Mucosa of rectum (tissue), 2 donors: ENCODE data around the gene SGMS1.
"Not testable (repeated sequence)": the region's sequence is repeated elsewhere in the genome, so short reads cannot be mapped to it uniquely, and the experiment has no call there.

Source experiments
- H3K27ac ChIP-seq, 2 donors: one replicate each; pipeline ENCODE4 v1.7.0; 2013; ENCODE audit warnings: inconsistent platforms in 2 of 2, low read depth in 2 of 2, low read length in 2 of 2
- H3K27me3 ChIP-seq, 2 donors: one replicate each; pipeline ENCODE4 v1.7.0; 2013; ENCODE audit warnings: low read length in 2 of 2; ENCODE audit not compliant: control insufficient read depth in 2 of 2, insufficient read depth in 2 of 2
- H3K36me3 ChIP-seq, 2 donors: one replicate each; pipeline ENCODE4 v1.7.0; 2013; ENCODE audit warnings: low read length in 2 of 2; ENCODE audit not compliant: control insufficient read depth in 2 of 2, insufficient read depth in 2 of 2
- H3K4me1 ChIP-seq, 2 donors: one replicate each; pipeline ENCODE4 v1.7.0; 2013; ENCODE audit warnings: low read length in 2 of 2, mild to moderate bottlenecking in 1 of 2; ENCODE audit not compliant: control insufficient read depth in 2 of 2, insufficient read depth in 2 of 2
- H3K4me3 ChIP-seq, 2 donors: one replicate each; pipeline ENCODE4 v1.7.0; 2013; ENCODE audit warnings: low read length in 2 of 2
- H3K9ac ChIP-seq, 2 donors: one replicate each; pipeline ENCODE4 v1.7.0; 2013; ENCODE audit warnings: low read length in 2 of 2, low read depth in 1 of 2, mild to moderate bottlenecking in 1 of 2
- H3K9me3 ChIP-seq, 2 donors: one replicate each; pipeline ENCODE4 v1.7.0; 2013; ENCODE audit warnings: low read length in 2 of 2; ENCODE audit not compliant: control insufficient read depth in 2 of 2
- donor health status: healthy.
- donor health status: Normal muscosa, but diverticular disease.

Gene SGMS1

GRCh38 chr10:50653758-50654157, 30.0 kb upstream of the SGMS1 start:
- Histone ChIP-seq H3K9me3 (no peaks in the 10 kb centered on the region), H3K4me1 (no peaks in the 10 kb centered on the region), H3K36me3 (no peaks in the 10 kb centered on the region), H3K27ac (no peak overlapping the region), H3K27me3 (no peaks in the 10 kb centered on the region), H3K4me3 (no peak overlapping the region), H3K9ac (no peak overlapping the region)

GRCh38 chr10:50653142-50653541, 29.4 kb upstream of the SGMS1 start:
- no peak overlapping the region for H3K9ac ChIP-seq
- H3K4me1 ChIP-seq = no peaks in the 10 kb centered on the region
- no peaks in the 10 kb centered on the region for H3K27me3 ChIP-seq
- no peak overlapping the region for H3K27ac ChIP-seq
- no peaks in the 10 kb centered on the region for H3K36me3 ChIP-seq
- H3K9me3 ChIP-seq = no peaks in the 10 kb centered on the region
- no peak overlapping the region for H3K4me3 ChIP-seq

- Histone ChIP-seq H3K9me3 (no peaks in the 10 kb centered on the region), H3K9ac (no peak overlapping the region), H3K27ac (no peak overlapping the region), H3K27me3 (no peaks in the 10 kb centered on the region), H3K4me3 (no peak overlapping the region), H3K36me3 (no peaks in the 10 kb centered on the region), H3K4me1 (no peaks in the 10 kb centered on the region)
These were observed 28.1 kb upstream of the SGMS1 start for GRCh38 chr10:50651808-50652207.

- H3K4me3 ChIP-seq = no peak overlapping the region
- H3K9ac ChIP-seq = no peak overlapping the region
- no peaks in the 10 kb centered on the region for H3K9me3 ChIP-seq
- no peaks in the 10 kb centered on the region for H3K4me1 ChIP-seq
- H3K27ac ChIP-seq = no peak overlapping the region
- H3K27me3 ChIP-seq = no peaks in the 10 kb centered on the region
- no peaks in the 10 kb centered on the region for H3K36me3 ChIP-seq
These were observed 26.7 kb upstream of the SGMS1 start for GRCh38 chr10:50650481-50650880.

- H3K9ac ChIP-seq = no peak overlapping the region
- H3K27ac ChIP-seq = no peak overlapping the region
- no peaks in the 10 kb centered on the region for H3K36me3 ChIP-seq
- no peaks in the 10 kb centered on the region for H3K4me1 ChIP-seq
- no peaks in the 10 kb centered on the region for H3K27me3 ChIP-seq
- no peaks in the 10 kb centered on the region for H3K9me3 ChIP-seq
- H3K4me3 ChIP-seq = no peak overlapping the region
These were observed 25.1 kb upstream of the SGMS1 start for GRCh38 chr10:50648935-50649227.

- Histone ChIP-seq H3K36me3 (no peaks in the 10 kb centered on the region), H3K4me3 (no peak overlapping the region), H3K27me3 (no peaks in the 10 kb centered on the region), H3K9ac (no peak overlapping the region), H3K9me3 (no peaks in the 10 kb centered on the region), H3K4me1 (no peaks in the 10 kb centered on the region), H3K27ac (no peak overlapping the region)
These were observed 24.6 kb upstream of the SGMS1 start for GRCh38 chr10:50648089-50648934.

GRCh38 chr10:50647350-50647749, 23.6 kb upstream of the SGMS1 start:
- H3K4me3 ChIP-seq, H3K9me3 ChIP-seq, H3K9ac ChIP-seq, H3K4me1 ChIP-seq, H3K27ac ChIP-seq, H3K36me3 ChIP-seq, H3K27me3 ChIP-seq: not testable (repeated sequence)

- no peak overlapping the region for H3K27ac ChIP-seq
- H3K4me1 ChIP-seq = no peaks in the 10 kb centered on the region
- H3K9me3 ChIP-seq = no peaks in the 10 kb centered on the region
- H3K9ac ChIP-seq = no peak overlapping the region
- no peaks in the 10 kb centered on the region for H3K36me3 ChIP-seq
- no peak overlapping the region for H3K4me3 ChIP-seq
- H3K27me3 ChIP-seq = no peaks in the 10 kb centered on the region
These were observed 21.5 kb upstream of the SGMS1 start for GRCh38 chr10:50645236-50645635.

GRCh38 chr10:50641626-50642025, 17.9 kb upstream of the SGMS1 start:
- Histone ChIP-seq H3K4me3 (no peak overlapping the region), H3K27ac (no peak overlapping the region), H3K4me1 (no peaks in the 10 kb centered on the region), H3K9ac (no peak overlapping the region), H3K27me3 (no peaks in the 10 kb centered on the region), H3K36me3 (no peaks in the 10 kb centered on the region), H3K9me3 (no peaks in the 10 kb centered on the region)

- Histone ChIP-seq H3K4me1 (no peaks in the 10 kb centered on the region), H3K36me3 (no peaks in the 10 kb centered on the region), H3K27ac (no peak overlapping the region), H3K27me3 (no peaks in the 10 kb centered on the region), H3K9me3 (no peaks in the 10 kb centered on the region), H3K9ac (no peak overlapping the region), H3K4me3 (no peak overlapping the region)
These were observed 16.5 kb upstream of the SGMS1 start for GRCh38 chr10:50640238-50640637.
